K562 (cell line): Measurements from ENCODE around the gene RNF212B. TPM values are rescaled to one million over a fixed set of nuclear protein-coding genes. Genes with fewer than 3 reads are reported as not detected.
A peak's percentile ranks its signal among the peaks of the same experiment; 100 is the strongest.

ENCODE experiments used
- BCL6 ChIP-seq: fragments of 250-450 bp; sonication (Bioruptor Pico); IDR thresholded peaks from 2 replicates; pipeline ENCODE4 v1.4.0; 2020
- CHCHD3 ChIP-seq: fragments of 250-450 bp; sonication (Bioruptor Pico); IDR thresholded peaks from 2 replicates; pipeline ENCODE4 v2.1.2; 2022; ENCODE audit warnings: mild to moderate bottlenecking
- E2F8 ChIP-seq: fragments of 450-650 bp; IDR thresholded peaks from 2 replicates; pipeline ENCODE4 v1.7.1; 2018; ENCODE audit warnings: mild to moderate bottlenecking, low read depth; ENCODE audit not compliant: partially characterized antibody
- EP300 ChIP-seq: IDR thresholded peaks from 2 replicates; pipeline ENCODE4 v1.6.1; 2012; ENCODE audit warnings: low read length, improper control_type of control experiment
- FIP1L1 ChIP-seq: fragments of 200-400 bp; formaldehyde crosslinking; IDR thresholded peaks from 2 replicates; pipeline ENCODE4 v1.6.1; 2018; ENCODE audit warnings: mild to moderate bottlenecking, low read depth, low read length; ENCODE audit not compliant: poor library complexity, severe bottlenecking
- HDAC2 ChIP-seq: fragments of 450-650 bp; IDR thresholded peaks from 2 replicates; pipeline ENCODE4 v1.6.1; 2016; ENCODE audit warnings: mild to moderate bottlenecking
- KDM4B ChIP-seq, 2 experiments: fragments of 450-650 bp in 1 of 2; sonication (generic) in 1 of 2; IDR thresholded peaks; 2 replicates each; pipeline ENCODE4 v1.6.1; 2016 to 2017; ENCODE audit warnings: borderline replicate concordance in 2 of 2, antibody characterized with exemption in 1 of 2, low read depth in 1 of 2, mild to moderate bottlenecking in 1 of 2
- MTF1 ChIP-seq: fragments of 250-450 bp; sonication (Bioruptor Pico); IDR thresholded peaks from 2 replicates; pipeline ENCODE4 v1.9.0; 2021; ENCODE audit warnings: moderate library complexity, mild to moderate bottlenecking, inconsistent platforms, borderline replicate concordance
- POLR2A ChIP-seq: fragments of 450-650 bp; conservative IDR thresholded peaks from 2 replicates; pipeline ENCODE4 v1.6.1; 2016
- POLR2AphosphoS2 ChIP-seq: IDR thresholded peaks from 2 replicates; pipeline ENCODE4 v1.6.1; 2012; ENCODE audit warnings: low read length, improper control_type of control experiment
- POLR2B ChIP-seq: fragments of 450-650 bp; IDR thresholded peaks from 2 replicates; pipeline ENCODE4 v1.6.1; 2018; ENCODE audit warnings: low read depth; ENCODE audit not compliant: partially characterized antibody
- PPARD ChIP-seq: fragments of 250-450 bp; sonication (Bioruptor Pico); IDR thresholded peaks from 2 replicates; pipeline ENCODE4 v1.8.0; 2022; ENCODE audit warnings: inconsistent platforms, mild to moderate bottlenecking, moderate library complexity
- PTTG1 ChIP-seq: fragments of 450-650 bp; IDR thresholded peaks from 2 replicates; pipeline ENCODE4 v1.6.1; 2016; ENCODE audit warnings: low read depth, mild to moderate bottlenecking, missing genetic modification characterization, missing compliant biosample characterization
- PYGO2 ChIP-seq: fragments of 450-650 bp; IDR thresholded peaks from 2 replicates; pipeline ENCODE4 v1.6.1; 2016; ENCODE audit warnings: mild to moderate bottlenecking, missing genetic modification characterization, moderate library complexity, missing compliant biosample characterization
- SNIP1 ChIP-seq: fragments of 450-650 bp; IDR thresholded peaks from 2 replicates; pipeline ENCODE4 v1.7.1; 2017; ENCODE audit warnings: low read depth, mild to moderate bottlenecking
- TAL1 ChIP-seq: fragments of 450-650 bp; IDR thresholded peaks from 2 replicates; pipeline ENCODE4 v1.6.1; 2016; ENCODE audit warnings: mild to moderate bottlenecking
- ZBTB12 ChIP-seq: fragments of 250-450 bp; sonication (Bioruptor Pico); IDR thresholded peaks from 2 replicates; pipeline ENCODE4 v1.4.0; 2020
- ZNF175 ChIP-seq: fragments of 200-800 bp; sonication (Bioruptor generic); IDR thresholded peaks from 2 replicates; pipeline ENCODE4 v1.6.1; 2016; ENCODE audit warnings: low read depth, mild to moderate bottlenecking, missing genetic modification characterization, missing compliant biosample characterization
- ZNF3 ChIP-seq: fragments of 250-450 bp; sonication (Bioruptor Pico); IDR thresholded peaks from 2 replicates; pipeline ENCODE4 v1.5.0; 2021; ENCODE audit warnings: mild to moderate bottlenecking, moderate library complexity
- ZNF561 ChIP-seq: fragments of 450-650 bp; formaldehyde crosslinking; conservative IDR thresholded peaks from 2 replicates; pipeline ENCODE4 v1.4.0; 2020; ENCODE audit warnings: mild to moderate bottlenecking, moderate library complexity
- ZNF699 ChIP-seq: fragments of 250-450 bp; sonication (Bioruptor Pico); IDR thresholded peaks from 2 replicates; pipeline ENCODE4 v1.8.0; 2021; ENCODE audit warnings: mild to moderate bottlenecking, moderate library complexity; ENCODE audit not compliant: insufficient replicate concordance
- ZNF717 ChIP-seq: fragments of 250-450 bp; sonication (Bioruptor Pico); IDR thresholded peaks from 2 replicates; pipeline ENCODE4 v1.5.0; 2021
- ZNF778 ChIP-seq: fragments of 450-650 bp; formaldehyde crosslinking; IDR thresholded peaks from 2 replicates; pipeline ENCODE4 v1.4.0; 2020; ENCODE audit warnings: mild to moderate bottlenecking, moderate library complexity
- ZNF830 ChIP-seq: fragments of 250-450 bp; sonication (Bioruptor Pico); IDR thresholded peaks from 2 replicates; pipeline ENCODE4 v1.5.0; 2021; ENCODE audit warnings: mild to moderate bottlenecking
- polyA plus RNA-seq, 8 experiments: library from polyadenylated mRNA; depleted of rRNA in 4 of 8; stranded (reverse) in 5 of 8; unstranded in 3 of 8; fragments of >200 nt; fragmentation: Nextera tagmentation in 2 of 8; fragmentation: Illumina TruSeq in 1 of 8; extraction: Ambion mirVana in 2 of 8; extraction: Trizol in 1 of 8; gene quantifications; 2 replicates each; pipeline versions ENCODE4 v1.2.1 to v1.2.3, GENCODE V29; 2011 to 2014; ENCODE audit warnings: inconsistent platforms in 1 of 8, missing spikeins in 1 of 8
- total RNA-seq, 7 experiments: library from RNA; depleted of rRNA in 6 of 7; stranded (reverse); fragments of >200 nt in 6 of 7; fragmentation: Illumina TruSeq in 2 of 7; extraction: Trizol in 2 of 7; gene quantifications; 2 replicates each; pipeline versions ENCODE4 v1.2.1 to v1.2.3, GENCODE V29; 2011 to 2021; ENCODE audit warnings: low replicate concordance in 1 of 7
- TF ChIP-seq, protein P1 (sequence below): conservative IDR thresholded peaks from 2 replicates; pipeline ENCODE4 v1.6.1; 2011; ENCODE audit warnings: low read depth, mild to moderate bottlenecking, low read length; ENCODE audit not compliant: control insufficient read depth

The RNF212B gene
- total and polyA plus RNA-seq, 9 of the 15 experiments (the other 6 are each of a cell fraction or from before 2014, with no cell fraction given): 0.15 to 0.43 (median 0.27) TPM; not detected in 3

DNA sequence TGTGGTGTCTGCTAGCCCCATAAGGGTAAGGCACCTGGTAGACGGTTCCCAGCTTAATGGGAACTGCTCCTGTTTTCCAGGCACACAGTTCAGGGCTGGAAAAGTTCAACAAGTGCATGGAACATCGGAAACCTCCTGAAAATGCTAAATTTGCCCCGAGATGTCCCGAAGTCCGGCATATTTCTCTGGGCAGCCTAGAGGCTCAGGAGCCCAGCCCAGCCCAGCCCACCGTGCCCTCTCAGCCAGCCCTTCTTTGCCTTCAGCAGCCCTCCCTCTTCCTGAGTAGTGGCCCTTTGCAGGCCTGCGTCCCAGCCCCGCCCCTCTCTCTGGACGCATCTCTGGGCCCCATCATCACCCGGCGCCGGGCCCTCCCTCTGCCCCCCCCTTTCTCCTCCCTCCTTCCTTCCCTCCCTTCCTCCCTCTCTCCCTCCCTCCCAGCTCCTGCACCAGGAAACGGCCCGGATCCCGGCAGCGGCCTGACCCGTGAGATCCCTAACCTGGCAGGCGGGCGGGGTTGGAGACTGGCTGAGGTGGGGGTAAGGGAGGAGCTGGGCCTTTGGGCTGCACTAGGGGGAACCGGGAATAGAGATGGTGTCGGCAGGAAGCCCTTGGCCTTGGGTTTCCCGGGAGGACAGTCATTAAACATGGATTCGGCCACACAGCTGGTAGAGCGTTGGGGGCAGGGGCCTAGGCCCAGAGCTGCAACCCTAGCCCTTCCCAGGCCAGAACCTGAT, 68.8 kb downstream of the RNF212B start, which contains the start of gene BCL2L2 (continued):
- TF ChIP-seq, protein P1, sequence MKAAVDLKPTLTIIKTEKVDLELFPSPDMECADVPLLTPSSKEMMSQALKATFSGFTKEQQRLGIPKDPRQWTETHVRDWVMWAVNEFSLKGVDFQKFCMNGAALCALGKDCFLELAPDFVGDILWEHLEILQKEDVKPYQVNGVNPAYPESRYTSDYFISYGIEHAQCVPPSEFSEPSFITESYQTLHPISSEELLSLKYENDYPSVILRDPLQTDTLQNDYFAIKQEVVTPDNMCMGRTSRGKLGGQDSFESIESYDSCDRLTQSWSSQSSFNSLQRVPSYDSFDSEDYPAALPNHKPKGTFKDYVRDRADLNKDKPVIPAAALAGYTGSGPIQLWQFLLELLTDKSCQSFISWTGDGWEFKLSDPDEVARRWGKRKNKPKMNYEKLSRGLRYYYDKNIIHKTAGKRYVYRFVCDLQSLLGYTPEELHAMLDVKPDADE: no peak; the same call in 1 of the 2 replicates
- TF ChIP-seq FIP1L1: no peak
- TF ChIP-seq ZNF561: no peak
- peak; percentile 45; the same call in 1 of the 2 replicates for TF ChIP-seq EP300
- TF ChIP-seq POLR2AphosphoS2: no peak
- no peak for TF ChIP-seq SNIP1
- TF ChIP-seq ZNF175: no peak
- TF ChIP-seq CHCHD3 (CRISPR knock-in tag): no peak
- TF ChIP-seq BCL6 (CRISPR knock-in tag): no peak
- no peak for TF ChIP-seq MTF1 (CRISPR knock-in tag)
- no peak for TF ChIP-seq ZNF778 (CRISPR knock-in tag)
- TF ChIP-seq E2F8: peak; percentile 75
- no peak for TF ChIP-seq PPARD (CRISPR knock-in tag)
- TF ChIP-seq TAL1: no peak; the same call in 1 of the 2 replicates
- TF ChIP-seq KDM4B (IDR thresholded peaks at IDR 0.05; ENCODE audit: borderline replicate concordance in 2 of 2, low read depth in 1 of 2): peak in 1 of 2 experiments; percentile 98; a peak in 2 of 4 replicates
- 0 out of 2 replicates have a peak, but pooled peaks have one; percentile 34 for TF ChIP-seq ZNF3 (CRISPR knock-in tag)
- TF ChIP-seq ZNF830 (CRISPR knock-in tag): 0 out of 2 replicates have a peak, but pooled peaks have one; percentile 37
- peak; percentile 84 for TF ChIP-seq POLR2A
- TF ChIP-seq POLR2B: peak; percentile 70
- TF ChIP-seq ZNF699: no peak
- 0 out of 2 replicates have a peak, but pooled peaks have one; percentile 60 for TF ChIP-seq HDAC2
- peak; percentile 94 for TF ChIP-seq ZBTB12 (CRISPR knock-in tag)
- TF ChIP-seq PTTG1 (tag): no peak
- no peak for TF ChIP-seq PYGO2 (tag)
- TF ChIP-seq ZNF717 (CRISPR knock-in tag): no peak
